Left renal cortex interstitium (tissue), 4 donors: ENCODE results near the gene SCP2. TPM values are rescaled to one million over a fixed set of nuclear protein-coding genes. Genes with fewer than 3 reads are reported as not detected.
A peak's percentile ranks its signal among the peaks of the same experiment; 100 is the strongest.
"Not testable (repeated sequence)": the region's sequence is repeated elsewhere in the genome, so short reads cannot be mapped to it uniquely, and the experiment has no call there.

Source experiments
- DNase-seq, 4 donors: peaks; one replicate each; pipeline ENCODE4 v3.0.0-alpha.2; 2013; ENCODE audit warnings: low read depth in 4 of 4, low spot score in 2 of 4, missing footprints in 1 of 4
- polyA plus RNA-seq, 4 donors: library from polyadenylated mRNA; unstranded; fragments of 120-200 nt; gene quantifications; one replicate each; pipeline ENCODE4 v1.2.1, GENCODE V29; 2013; ENCODE audit not compliant: insufficient read length in 4 of 4

Gene SCP2
- polyA plus RNA-seq, 4 donors: 159 to 257 (median 203) TPM

GRCh38 chr1:52915855-52916220 lies 11.2 kb upstream of the SCP2 start:
- no peak for DNase-seq

- DNase-seq: no peak
These were observed 10.7 kb upstream of the SCP2 start for GRCh38 chr1:52916241-52916975.

- no peak for DNase-seq
These were observed 9.9 kb upstream of the SCP2 start for GRCh38 chr1:52917156-52917555.

GRCh38 chr1:52917581-52917980 lies 9.5 kb upstream of the SCP2 start:
- no peak for DNase-seq

GRCh38 chr1:52918201-52918600 lies 8.9 kb upstream of the SCP2 start:
- DNase-seq: no peak

GRCh38 chr1:52919051-52919722 lies 7.9 kb upstream of the SCP2 start:
- DNase-seq: no peak

GRCh38 chr1:52919723-52920483 lies 7.2 kb upstream of the SCP2 start:
- DNase-seq: no peak

- no peak for DNase-seq
These were observed 6.2 kb upstream of the SCP2 start for GRCh38 chr1:52920791-52921291.

GRCh38 chr1:52925571-52926005 lies 1.5 kb upstream of the SCP2 start:
- DNase-seq: no peak

GRCh38 chr1:52926864-52927211 lies 238 bp upstream of the SCP2 start:
- peak in 1 of 4 donors; percentile 15 for DNase-seq

GRCh38 chr1:52928015-52928404 lies 934 bp downstream of the SCP2 start:
- no peak for DNase-seq

GRCh38 chr1:52929019-52929418 lies 1.9 kb downstream of the SCP2 start:
- DNase-seq: no peak

- no peak for DNase-seq
These were observed 10.5 kb downstream of the SCP2 start for GRCh38 chr1:52937433-52938182.

GRCh38 chr1:52938183-52938451 lies 11.0 kb downstream of the SCP2 start:
- DNase-seq: no peak

- no peak for DNase-seq
These were observed 16.9 kb downstream of the SCP2 start for GRCh38 chr1:52943876-52944416.

GRCh38 chr1:52944566-52944965 lies 17.5 kb downstream of the SCP2 start:
- DNase-seq: no peak

GRCh38 chr1:52947490-52947889 lies 20.4 kb downstream of the SCP2 start:
- DNase-seq: no peak

GRCh38 chr1:52949602-52950001 lies 22.5 kb downstream of the SCP2 start:
- not testable (repeated sequence) for DNase-seq

GRCh38 chr1:52952112-52952511 lies 25.0 kb downstream of the SCP2 start:
- DNase-seq: no peak

- peak; percentile 51 to 59 (median 54) for DNase-seq
These were observed 28.3 kb downstream of the SCP2 start for GRCh38 chr1:52955129-52955970.
